SKM-1 (cell line): ENCODE measurements around the gene IGF2BP2.

Experiments used
- DNase-seq: peaks from one replicate; lab custom pipeline; 2025; ENCODE audit not compliant: unreplicated experiment; lab: John Stamatoyannopoulos, UW

The IGF2BP2 gene

GRCh38 chr3:185737740-185738680, 86.8 kb downstream of the IGF2BP2 start:
- DNase-seq = no peak

DNA sequence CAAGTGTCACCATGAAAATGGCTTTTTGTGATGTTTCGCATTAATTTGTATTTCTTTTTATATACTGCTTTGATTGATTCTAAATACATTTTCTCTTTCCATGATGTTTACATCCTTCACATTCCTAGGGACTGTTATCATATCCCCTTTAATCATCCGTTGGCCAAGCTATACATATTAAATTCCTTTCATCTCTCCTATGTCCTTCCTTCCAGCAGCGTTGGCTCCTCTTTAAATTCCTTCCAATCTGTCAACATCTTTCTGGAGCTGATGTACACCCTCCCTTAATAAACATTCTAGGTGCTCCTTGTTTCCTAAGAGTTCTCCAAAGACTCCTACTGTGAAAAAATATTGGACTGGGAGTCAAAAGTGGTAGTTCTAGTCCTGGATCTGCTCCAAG, 87.8 kb downstream of the IGF2BP2 start:
- DNase-seq = no peak

DNA sequence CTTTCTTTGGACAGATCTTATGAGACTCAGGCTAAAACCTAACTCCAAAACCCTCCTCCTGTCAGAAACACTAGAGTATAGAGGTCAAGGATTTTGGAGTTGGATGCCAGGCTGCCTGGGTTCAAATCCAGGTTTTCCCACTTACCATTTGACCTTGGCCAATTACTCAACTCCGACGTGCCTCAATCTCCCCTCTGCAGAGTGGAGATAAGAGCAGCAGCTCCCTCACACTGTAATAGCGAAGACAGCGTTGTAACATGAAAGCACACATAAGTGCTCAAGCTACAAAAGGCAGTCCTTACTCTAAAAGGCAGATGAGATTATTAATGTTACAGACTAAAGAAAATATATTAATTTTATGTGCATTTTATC, 90.1 kb downstream of the IGF2BP2 start:
- no peak for DNase-seq

DNA sequence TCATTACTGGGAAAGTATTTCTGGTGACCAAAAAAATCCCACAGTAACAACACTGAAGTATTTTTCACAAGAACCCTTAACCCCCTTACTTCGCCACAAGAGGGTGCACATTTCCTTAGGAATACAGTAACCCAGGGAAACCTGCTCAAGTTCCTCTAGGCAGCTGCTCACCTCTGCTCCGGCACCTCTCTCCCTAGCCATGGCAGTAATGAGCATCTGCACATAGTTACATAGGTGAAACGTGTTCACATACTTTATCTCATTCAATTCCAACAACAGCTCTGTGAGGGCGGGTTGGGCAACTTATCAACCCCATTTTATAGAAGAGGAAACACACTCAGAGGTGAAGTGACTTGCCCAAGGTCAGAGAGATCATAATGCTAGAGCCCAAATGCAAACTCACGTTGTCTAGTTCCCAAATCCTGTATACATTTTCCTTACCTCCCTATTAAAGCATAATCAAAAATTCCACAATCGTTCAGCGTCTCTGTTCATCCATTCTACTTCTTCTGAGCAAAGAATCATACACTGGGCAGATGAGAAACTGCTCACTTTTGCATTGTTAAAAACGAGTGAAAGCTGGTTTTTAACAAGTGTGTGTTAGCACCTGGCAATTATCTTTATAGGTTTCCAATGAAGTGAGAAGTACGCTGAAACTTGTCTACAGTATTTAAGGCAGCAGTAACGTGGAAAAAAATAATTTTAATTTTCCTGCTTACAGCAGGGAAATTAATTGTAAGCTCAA, 90.7 kb downstream of the IGF2BP2 start:
- peak; percentile 16 for DNase-seq

DNA sequence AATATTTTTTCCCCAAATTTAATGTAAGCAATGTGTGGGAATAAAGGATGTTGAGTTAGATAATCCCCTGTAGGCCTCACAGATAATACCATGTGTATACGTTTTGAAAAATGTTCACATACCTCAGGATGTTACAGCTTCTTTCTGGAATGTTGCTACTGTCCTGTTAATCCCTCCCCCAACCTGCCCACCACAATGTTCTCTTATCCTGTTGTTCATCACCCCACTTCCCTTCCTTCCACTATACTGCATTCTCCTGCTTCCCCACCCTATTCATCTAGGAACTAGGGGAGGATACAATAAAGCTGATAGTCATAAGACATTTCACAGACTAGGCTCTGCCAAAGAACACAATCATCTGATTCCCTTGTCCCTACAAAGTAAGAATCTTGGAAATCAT, 92.1 kb downstream of the IGF2BP2 start:
- no peak for DNase-seq

GRCh38 chr3:185730550-185730949, 94.3 kb downstream of the IGF2BP2 start:
- DNase-seq = no peak

DNA sequence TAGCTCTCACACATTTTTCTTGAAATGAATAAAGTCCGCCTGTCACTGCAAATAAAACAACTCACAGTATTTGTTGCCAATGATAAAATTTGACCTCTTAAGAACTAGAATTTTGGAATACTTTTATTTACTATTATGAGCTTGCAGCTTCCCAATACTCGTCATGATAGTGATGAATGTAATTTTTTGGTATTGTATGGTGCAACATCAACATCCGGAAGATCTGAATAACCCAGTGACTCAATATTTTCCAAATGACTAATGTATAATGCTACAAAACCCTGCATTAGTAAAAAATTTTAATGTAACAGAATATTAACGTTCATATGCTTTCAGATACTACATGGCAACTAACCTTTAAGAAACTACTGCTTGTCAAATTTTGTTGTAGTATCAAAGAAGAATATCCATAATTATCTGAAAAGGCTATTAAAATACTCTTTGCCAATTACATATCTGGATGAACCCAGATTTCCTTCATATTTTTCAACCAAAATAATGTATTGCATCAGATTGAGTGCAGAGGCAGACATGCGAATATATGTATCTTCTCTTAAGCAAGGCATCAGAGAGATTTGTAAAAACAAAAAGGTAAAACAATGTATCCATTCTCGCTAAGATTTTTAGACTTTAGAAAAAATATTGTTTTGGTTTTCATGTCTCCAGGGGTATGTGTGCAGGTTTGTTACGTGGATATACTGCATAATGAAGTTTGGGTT, 95.3 kb downstream of the IGF2BP2 start:
- DNase-seq = no peak

DNA sequence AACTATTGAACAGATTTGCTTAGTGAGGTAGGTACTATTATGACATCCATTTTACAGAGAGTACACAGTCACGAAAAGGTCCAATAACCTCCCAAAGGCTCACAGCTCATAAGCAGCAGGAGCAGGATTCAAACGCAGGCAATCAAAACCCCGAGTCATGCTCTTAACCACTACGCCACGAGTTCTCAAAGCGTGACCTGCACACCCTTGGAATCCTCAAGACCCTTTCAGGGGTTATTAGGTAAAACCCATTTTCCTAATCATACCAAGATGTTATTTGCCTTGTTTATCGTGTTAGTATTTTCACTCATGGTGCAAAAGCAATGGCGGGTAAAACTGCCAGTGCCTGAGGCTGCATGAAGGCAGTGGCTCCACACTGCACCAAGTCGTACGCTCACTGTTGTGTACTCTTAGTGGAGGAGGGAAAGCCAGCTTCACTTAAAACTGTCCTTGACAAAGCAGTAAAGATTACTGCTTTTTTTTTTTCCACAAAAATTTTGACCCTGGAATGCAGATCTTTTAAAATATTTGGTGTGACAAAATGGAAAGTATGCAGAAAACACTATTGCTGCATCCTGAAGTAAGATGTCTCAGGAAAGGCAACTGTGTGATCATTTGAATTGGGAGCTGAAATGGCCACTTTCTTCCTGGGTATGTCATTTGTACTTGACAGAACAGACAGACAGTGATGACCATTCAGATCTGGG, 96.1 kb downstream of the IGF2BP2 start:
- DNase-seq = no peak

DNA sequence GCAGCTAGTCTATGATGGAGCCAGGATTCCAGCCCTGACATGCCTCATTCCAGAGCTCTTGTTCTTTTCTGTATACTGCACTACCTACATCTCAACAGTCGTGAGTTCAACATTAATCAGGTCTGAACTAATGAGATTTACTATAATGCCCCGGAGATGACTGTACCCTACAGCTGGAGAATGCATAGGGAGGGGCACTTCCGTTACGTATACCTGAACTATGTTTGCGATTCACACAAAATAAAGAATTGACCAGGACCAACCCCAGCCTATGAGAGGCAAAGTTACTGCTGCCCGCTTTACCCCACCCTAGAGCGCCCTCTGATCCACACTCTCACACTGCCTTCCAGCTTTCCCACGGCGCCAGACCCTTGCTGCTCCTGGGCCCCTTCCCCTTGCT, 97.0 kb downstream of the IGF2BP2 start:
- DNase-seq = no peak

- no peak for DNase-seq
Measured at GRCh38 chr3:185726254-185726967, 98.4 kb downstream of the IGF2BP2 start.

- no peak for DNase-seq
Measured at GRCh38 chr3:185724761-185725160, 100.1 kb downstream of the IGF2BP2 start.

- no peak for DNase-seq
Measured at GRCh38 chr3:185724251-185724650, 100.6 kb downstream of the IGF2BP2 start.

DNA sequence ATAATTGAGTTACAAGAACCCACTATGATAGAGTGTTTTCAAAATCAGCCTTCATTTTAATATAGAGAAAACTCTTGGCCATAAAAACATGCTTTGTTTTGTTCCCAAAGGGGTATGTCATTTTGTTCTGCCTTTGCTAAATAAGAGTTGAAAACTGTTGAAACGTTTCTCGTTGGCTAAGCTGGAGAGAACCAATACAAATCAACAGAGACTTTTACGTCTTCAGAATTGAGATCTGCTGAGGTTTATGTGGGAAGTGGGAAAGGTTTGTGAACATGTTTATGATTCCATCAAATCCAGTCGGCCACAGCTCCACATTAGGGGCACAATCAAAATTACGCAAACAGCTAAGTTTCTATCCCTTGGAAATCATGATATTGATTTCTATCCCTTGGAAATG, 102.0 kb downstream of the IGF2BP2 start:
- DNase-seq = no peak

GRCh38 chr3:185721970-185722369, 102.9 kb downstream of the IGF2BP2 start:
- no peak for DNase-seq

- no peak for DNase-seq
Measured at GRCh38 chr3:185720326-185720725, 104.5 kb downstream of the IGF2BP2 start.

DNA sequence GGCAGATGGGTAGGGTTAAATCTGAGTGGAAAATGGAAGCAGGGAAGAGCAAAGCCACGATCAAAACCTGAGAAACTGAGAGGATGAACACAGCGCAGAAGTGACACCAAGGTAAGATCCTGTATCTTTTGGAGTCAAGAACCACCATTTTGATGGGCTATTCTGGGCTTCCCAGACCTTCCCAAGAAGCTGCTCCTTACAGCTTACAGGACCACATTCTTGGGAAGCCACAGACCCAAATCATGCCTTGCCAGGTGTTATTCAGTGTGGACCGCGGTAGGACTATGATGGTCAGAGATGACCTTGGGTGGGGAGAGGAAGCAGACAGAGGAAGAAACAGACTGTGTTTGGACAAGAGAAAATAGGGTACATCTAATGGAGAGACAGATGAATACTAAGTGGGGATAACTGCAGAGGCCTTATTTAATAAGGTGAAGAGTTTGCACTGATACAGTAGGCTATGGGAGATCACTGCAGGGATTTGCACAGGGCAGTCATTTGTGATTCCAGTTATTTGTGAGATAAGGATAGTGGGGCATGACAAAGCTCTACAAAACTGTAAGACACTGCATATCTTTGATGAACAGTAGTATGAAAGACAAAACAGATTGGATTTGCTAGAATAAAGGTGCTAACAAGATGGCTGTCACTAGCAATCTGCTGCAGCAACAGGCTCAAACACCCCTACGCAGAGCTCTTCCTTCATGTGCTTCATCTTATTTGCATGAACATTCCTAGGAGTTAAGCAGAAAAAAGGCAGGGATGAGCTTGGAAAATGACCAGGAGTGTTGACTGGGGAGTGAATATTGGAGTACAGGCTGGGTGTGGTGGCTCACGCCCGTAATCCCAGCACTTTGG, 105.9 kb downstream of the IGF2BP2 start:
- DNase-seq = no peak

DNA sequence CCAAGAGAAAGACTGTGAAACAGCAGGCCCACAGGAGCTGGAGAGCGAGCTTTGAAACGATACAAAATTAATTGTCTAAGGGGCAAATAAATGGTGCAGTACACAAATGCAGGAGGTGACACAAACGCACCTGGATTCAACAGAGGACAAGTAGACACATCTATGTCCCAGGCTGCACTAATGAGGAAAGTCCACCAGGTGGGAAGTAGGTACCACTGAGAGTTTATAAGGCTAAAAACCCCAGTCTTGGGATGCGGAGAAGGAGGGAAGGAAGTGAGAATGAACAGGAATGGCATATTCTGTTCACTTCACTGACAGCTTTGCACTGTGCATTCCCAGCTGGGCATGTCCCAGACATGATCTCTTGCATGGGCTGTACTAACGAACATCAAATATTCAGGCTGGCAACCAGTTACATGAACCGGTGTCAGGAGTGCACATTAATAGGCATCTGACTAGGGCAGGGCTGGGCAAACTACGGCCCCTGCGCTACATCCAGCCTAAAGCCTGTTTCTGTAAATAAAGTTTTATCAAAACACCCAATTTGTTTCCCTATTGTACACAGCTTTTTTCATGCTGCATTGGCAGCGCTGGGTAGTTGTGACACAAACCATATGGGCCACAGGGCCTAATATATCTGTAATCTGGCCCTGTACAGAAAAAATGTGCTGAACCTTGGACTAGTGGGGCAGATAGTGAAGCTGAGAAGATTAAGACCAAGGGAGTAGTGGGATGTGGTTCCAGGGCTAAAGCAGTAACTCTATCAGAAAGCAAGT, 107.0 kb downstream of the IGF2BP2 start:
- DNase-seq = no peak

DNA sequence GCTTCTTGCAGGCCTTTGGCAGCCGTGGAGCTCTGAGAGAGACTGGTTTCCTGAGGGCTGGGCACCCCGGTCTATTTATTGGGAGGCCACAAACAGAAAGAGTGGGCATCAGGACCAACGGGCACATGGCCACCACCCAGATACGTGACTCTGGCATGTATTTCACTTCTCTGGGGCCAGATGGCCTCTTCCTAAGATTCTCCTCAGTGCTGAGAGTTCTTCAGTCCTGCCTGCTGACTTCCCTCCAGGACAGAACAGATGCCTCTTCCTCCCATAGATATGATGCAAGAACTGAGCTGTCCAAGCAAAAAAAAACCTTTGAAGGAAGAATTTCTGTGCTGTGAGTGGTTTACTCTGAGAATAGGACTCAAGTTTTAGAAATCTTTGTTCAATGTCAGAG, 107.7 kb downstream of the IGF2BP2 start:
- no peak for DNase-seq
